Subcutaneous adipose tissue (tissue), 4 donors: ENCODE data around the gene TMEM95. TPM values are rescaled to one million over a fixed set of nuclear protein-coding genes. Genes with fewer than 3 reads are reported as not detected.

ENCODE experiments used
- CTCF ChIP-seq: fragments of 450-650 bp; IDR thresholded peaks from one replicate; pipeline ENCODE4 v1.5.1; 2016; ENCODE audit warnings: low read depth, mild to moderate bottlenecking, control low read depth, antibody characterized with exemption, moderate library complexity
- total RNA-seq, 4 donors: library from RNA; depleted of rRNA; stranded (reverse); fragments of >200 nt; gene quantifications; one replicate each; pipeline ENCODE4 v1.1.0, GENCODE V29; 2016

The TMEM95 gene
- total RNA-seq, 4 donors from 2014 or later, result not detected

- TF ChIP-seq CTCF, result no peak
These were observed 617 bp downstream of the TMEM95 start for GRCh38 chr17:7355573-7355972.

GRCh38 chr17:7356072-7356549, 1.2 kb downstream of the TMEM95 start:
- TF ChIP-seq CTCF, result no peak

GRCh38 chr17:7356756-7357155, 1.8 kb downstream of the TMEM95 start:
- no peak for TF ChIP-seq CTCF

- TF ChIP-seq CTCF, result no peak
These were observed 2.4 kb downstream of the TMEM95 start for GRCh38 chr17:7357381-7357780.

GRCh38 chr17:7361906-7362305, 7.0 kb downstream of the TMEM95 start:
- TF ChIP-seq CTCF, result no peak

- TF ChIP-seq CTCF, result no peak
These were observed 8.4 kb downstream of the TMEM95 start for GRCh38 chr17:7363311-7363710.

- TF ChIP-seq CTCF, result no peak
These were observed 12.1 kb downstream of the TMEM95 start for GRCh38 chr17:7367083-7367482.
